Transverse colon (tissue), 3 donors: ENCODE results near the gene CACNG5.

ENCODE experiments used
- POLR2A ChIP-seq: fragments of 450-650 bp; IDR thresholded peaks from one replicate; pipeline ENCODE4 v1.6.1; 2016; ENCODE audit warnings: antibody characterized with exemption, mild to moderate bottlenecking, moderate library complexity
- TF ChIP-seq, protein P1 (sequence below), 5 experiments: fragments of 200-600 bp in 3 of 5; fragments of 450-650 bp in 2 of 5; sonication (generic) in 3 of 5; IDR thresholded peaks; 1 replicate in 2 of 5; 2 replicates in 3 of 5; pipeline ENCODE4 v1.5.1; 2016 to 2017; ENCODE audit warnings: antibody characterized with exemption in 5 of 5, inconsistent platforms in 3 of 5, mild to moderate bottlenecking in 2 of 5, moderate library complexity in 1 of 5

DNA sequence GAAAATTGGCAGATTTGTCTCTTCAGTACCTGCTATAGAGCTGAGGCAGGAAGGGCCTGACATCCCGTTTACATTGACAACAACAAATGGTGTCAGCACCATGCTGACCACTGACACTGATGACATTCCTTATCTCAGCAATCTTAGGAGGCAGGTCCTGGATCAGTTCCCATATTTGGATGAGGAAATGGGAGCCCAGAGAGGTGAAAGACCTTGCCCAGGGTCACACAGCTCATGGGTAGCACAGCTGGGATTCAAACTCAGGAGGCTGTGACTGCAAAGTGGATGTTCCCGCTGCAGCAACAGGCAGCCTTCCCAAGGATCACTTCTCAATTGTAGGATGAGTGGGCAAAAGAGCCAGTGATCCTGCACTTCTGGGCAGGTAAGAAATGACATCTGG, 99.1 kb downstream of the CACNG5 start:
- TF ChIP-seq, protein P1, sequence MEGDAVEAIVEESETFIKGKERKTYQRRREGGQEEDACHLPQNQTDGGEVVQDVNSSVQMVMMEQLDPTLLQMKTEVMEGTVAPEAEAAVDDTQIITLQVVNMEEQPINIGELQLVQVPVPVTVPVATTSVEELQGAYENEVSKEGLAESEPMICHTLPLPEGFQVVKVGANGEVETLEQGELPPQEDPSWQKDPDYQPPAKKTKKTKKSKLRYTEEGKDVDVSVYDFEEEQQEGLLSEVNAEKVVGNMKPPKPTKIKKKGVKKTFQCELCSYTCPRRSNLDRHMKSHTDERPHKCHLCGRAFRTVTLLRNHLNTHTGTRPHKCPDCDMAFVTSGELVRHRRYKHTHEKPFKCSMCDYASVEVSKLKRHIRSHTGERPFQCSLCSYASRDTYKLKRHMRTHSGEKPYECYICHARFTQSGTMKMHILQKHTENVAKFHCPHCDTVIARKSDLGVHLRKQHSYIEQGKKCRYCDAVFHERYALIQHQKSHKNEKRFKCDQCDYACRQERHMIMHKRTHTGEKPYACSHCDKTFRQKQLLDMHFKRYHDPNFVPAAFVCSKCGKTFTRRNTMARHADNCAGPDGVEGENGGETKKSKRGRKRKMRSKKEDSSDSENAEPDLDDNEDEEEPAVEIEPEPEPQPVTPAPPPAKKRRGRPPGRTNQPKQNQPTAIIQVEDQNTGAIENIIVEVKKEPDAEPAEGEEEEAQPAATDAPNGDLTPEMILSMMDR (IDR thresholded peaks at IDR 0.05), result no peak
- no peak for TF ChIP-seq POLR2A
